NCI-H1105 (cell line): ENCODE measurements around the gene MIOX.
A peak's percentile ranks its signal among the peaks of the same experiment; 100 is the strongest.
"Not testable (repeated sequence)": the region's sequence is repeated elsewhere in the genome, so short reads cannot be mapped to it uniquely, and the experiment has no call there.

Source experiments
- DNase-seq: peaks from one replicate; lab custom pipeline; 2025; lab: John Stamatoyannopoulos, UW

The MIOX gene

GRCh38 chr22:50529897-50530579, 43.4 kb downstream of the MIOX start, which contains the start of gene TYMP:
TSS of gene TYMP (minus strand) at chr22:50530012. CDS start at chr22:50529709, 303 bp downstream.
- no peak for DNase-seq

- no peak for DNase-seq
Measured at GRCh38 chr22:50530580-50530876, 43.9 kb downstream of the MIOX start.

- DNase-seq, result peak; percentile 56
Measured at GRCh38 chr22:50530877-50531545, 44.4 kb downstream of the MIOX start.

GRCh38 chr22:50531546-50531961, 44.9 kb downstream of the MIOX start:
- DNase-seq, result peak; percentile 44

- peak; percentile 47 for DNase-seq
Measured at GRCh38 chr22:50531962-50532674, 45.5 kb downstream of the MIOX start.

- DNase-seq, result no peak
Measured at GRCh38 chr22:50532824-50533796, 46.5 kb downstream of the MIOX start.

- not testable (repeated sequence) for DNase-seq
Measured at GRCh38 chr22:50533856-50534711, 47.4 kb downstream of the MIOX start.

- DNase-seq, result no peak
Measured at GRCh38 chr22:50535113-50535512, 48.5 kb downstream of the MIOX start.

- no peak for DNase-seq
Measured at GRCh38 chr22:50536226-50536625, 49.6 kb downstream of the MIOX start.

GRCh38 chr22:50537765-50538164, 51.1 kb downstream of the MIOX start:
- no peak for DNase-seq
